ENCODE results near the gene ANO7.

Gene ANO7

DNA sequence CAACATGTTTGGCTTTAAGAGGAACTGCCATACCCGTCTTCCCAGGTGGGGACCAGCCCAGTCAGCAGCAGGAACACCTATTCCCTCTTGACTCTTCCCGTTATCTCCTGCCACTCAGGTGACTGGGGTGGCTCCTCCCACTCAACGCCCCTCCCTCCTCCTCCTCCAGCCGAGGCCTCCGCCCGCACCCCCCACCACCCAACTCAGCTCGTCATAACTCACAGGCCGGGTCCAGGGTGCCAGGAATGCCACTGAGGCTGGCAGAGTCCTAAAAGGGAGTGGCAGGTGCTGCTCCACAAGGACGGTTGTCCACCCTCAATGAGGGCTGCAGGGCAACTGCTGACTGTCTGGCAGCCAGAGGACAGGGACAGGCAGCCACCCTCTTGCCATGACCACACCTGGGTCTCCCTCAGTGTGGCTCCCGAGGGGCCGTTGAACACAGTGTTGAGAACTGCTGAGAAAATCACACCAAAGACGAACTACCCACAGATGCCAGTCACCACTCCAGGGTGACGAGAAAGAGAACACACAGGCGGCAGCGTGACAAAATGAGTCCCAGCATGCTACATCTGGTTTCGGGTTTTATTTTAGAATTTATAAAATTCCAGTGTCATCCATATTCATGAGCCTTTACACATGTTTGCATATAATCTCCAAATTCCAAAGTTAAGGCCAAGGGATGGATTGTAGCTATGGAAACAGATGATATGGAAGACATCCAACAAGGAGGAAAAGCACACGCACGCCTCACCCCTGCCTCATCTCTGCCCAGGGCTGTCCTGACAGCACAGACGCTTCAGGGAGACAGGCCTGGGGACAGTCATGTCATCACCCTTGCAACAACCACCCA lies 38.5 kb downstream of the ANO7 start:
- no peak for DNase-seq (ENCODE audit: low read depth, low spot score)

DNA sequence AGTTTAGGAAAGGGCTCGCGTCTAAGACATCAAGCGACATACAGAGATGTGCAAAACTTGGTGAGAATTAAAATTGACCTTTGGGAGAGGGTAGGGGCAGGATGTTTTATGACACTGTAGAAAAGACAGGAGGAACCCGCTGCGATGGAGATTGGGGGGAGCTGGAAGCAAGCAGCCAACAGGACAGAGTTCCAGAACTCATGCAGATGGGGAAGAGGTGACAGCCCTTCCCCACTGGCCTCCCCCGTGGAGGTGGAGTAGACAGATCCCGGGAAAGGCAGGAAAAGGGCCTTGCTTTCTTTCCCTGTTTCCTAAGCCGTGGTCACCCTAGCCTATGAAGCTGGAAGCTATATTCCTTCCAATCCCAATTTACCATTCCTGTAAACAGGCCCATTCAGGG lies 39.1 kb downstream of the ANO7 start:
- no peak for DNase-seq (ENCODE audit: low read depth, low spot score)

DNA sequence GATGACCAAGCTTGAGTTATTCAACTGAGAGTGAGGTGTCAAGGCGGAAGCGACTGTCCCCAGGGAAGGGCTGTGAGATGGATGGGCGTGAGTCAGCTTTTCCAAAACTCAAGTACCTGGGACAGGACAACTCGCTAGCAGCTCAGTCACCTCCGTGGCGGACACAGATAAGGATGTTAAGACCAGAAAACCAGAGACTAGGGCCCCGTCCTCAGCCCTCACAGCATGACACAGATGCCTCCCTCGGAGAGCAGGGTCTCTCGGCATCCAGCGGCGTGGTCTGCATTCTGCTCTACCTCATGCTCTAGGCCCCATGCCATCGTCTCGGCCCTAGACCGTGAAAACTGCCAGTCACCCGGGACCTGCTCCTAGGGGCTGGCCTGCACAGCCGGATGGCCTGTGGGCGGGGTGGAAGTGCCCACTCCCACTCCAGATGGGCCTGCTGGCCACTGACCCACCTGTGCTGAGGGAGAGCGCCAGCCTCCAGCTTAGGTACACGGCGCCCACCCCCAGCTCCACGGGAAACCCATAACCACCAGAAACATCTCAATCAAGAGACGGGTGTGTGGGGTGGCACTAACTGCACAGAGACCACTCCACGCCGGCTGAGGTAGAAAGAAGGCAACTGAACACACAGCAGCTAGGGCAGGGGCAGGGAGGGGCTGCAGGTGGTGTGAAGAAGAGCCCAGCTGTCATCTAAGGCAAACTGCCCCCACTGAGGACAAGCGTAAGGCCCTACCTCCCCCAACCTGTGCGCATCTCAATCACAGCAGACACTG lies 39.8 kb downstream of the ANO7 start:
- DNase-seq (ENCODE audit: low read depth, low spot score) = no peak

DNA sequence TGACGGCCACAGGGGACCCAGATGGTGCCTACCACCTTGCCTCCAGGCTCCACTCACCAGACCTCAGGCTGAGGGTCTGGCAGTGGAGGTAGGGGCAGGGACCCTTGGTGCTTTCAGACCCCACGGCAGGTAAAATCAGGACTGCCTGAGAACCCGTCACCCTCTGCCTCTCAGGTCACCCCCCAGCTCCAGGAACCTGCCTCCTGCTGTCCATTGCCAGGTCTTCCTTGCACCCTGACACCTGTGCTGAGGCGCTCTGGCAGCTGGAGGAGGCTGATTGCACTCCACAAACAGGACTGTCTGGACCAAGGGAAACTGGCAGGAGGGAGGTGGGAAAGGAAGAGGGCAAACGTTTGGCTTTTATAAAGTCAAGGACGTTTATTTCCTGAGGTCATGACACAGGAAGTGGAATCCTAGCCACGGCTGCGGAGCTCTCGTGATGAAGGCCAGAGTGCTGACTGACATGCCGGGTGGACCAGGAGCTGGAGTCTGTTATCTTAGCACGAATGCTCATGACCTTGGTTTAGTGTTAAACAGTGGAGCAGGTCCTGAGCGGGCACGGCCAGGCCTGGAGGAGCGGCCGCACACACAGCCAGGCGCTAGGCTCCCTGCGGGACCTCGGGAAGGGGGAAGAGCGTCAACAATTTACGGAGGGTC lies 40.5 kb downstream of the ANO7 start:
- no peak for DNase-seq (ENCODE audit: low read depth, low spot score)

DNA sequence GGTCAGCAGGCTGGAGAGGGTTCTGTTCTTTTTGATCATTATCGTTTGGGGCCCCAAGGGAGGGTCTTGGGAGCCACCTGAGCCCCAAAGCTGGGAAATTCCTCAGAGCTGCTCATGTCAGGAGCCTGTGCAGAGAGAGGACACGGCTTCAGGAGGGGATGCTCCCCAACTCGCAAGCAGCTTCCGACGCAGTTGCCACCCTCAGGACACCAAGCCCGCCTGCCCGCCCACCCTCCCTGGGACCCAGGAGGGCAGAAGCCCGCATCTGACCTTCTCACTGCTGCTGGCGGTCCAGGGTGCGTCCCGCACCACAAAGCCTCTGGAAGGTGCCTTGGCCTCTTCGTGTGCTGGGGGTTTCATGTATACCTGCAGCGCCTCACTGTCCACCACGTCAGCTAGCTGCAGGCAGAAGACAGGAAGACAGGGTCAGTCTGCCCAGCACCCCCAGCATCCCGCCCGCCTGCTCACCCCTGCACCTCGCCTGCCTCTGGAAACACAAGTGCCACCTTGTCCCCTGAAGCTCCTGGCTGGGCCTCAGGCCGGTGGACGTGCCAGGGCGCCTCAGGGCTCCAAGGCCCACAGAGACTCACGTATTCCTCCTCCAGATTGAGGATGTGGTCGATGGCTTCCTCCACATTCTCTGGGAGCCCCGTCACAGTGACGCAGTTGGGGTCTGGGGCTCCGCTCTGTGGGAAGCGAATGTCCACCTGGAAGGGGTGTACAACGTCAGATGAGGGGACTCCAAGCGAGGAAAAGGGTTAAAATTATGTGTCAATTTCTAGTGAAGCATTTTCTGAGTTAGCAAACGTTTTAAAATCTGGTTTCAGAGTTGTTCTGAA lies 41.3 kb downstream of the ANO7 start:
- no peak for DNase-seq (ENCODE audit: low read depth, low spot score)

DNA sequence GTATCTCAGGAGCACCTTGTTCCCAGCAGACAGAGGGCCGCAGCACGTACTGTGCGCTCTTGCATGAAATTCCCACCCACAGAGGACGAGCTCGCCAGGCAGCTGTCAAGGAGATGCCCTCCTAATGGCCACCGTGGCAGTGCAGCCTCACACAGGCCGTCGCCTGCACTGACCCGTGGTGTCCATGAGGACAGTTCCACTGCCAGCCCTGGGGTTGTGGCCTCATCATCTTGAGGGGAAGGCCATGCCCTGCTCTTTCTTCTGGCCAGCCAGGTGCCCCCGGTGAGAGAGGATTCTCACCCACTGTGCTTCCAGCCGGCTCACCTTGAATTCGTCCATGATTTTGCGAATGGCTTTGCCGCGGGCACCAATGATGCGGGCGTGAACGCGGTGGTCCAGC lies 42.0 kb downstream of the ANO7 start:
- no peak for DNase-seq (ENCODE audit: low read depth, low spot score)

DNA sequence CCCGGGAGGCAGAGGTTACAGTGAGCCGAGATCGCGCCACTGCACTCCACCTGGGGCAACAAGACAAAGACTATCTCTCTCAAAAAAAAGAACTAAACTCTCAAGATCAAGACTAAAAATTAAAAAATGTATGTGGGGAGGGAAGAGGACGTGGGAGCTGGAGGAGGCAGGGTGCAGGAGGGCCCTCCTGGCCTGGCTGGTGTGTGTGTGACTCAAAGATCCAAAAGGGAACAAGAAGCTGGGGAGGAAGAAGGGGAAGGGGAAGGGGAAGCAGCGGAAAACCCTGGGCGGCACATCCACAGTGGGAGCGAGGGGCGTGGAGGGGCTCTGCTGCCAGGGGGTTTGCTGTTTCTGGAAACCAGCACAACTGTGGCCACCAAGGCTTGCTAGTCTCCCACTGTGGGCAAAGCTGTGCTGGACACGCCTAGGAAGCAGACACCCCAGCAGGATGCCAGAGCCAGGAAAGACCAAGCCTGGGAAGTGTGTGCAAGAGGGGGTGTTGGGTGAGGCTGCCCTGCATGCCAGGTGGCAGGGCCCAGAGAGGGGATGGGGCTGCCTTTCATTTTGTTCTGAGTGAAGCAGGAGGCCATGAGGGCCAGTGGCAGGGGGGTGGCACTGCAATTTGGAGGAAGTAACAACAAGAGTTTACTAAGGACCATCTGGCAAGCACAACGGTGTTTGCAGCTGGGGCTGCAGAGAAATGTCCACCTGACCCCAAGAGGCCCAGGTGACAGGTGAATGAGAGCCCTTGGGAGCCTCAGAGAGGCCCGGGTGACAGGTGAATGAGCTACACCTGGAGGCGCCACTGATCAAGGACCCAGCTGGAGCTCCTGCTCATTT lies 44.5 kb downstream of the ANO7 start:
- DNase-seq (ENCODE audit: low read depth, low spot score) = no peak

DNA sequence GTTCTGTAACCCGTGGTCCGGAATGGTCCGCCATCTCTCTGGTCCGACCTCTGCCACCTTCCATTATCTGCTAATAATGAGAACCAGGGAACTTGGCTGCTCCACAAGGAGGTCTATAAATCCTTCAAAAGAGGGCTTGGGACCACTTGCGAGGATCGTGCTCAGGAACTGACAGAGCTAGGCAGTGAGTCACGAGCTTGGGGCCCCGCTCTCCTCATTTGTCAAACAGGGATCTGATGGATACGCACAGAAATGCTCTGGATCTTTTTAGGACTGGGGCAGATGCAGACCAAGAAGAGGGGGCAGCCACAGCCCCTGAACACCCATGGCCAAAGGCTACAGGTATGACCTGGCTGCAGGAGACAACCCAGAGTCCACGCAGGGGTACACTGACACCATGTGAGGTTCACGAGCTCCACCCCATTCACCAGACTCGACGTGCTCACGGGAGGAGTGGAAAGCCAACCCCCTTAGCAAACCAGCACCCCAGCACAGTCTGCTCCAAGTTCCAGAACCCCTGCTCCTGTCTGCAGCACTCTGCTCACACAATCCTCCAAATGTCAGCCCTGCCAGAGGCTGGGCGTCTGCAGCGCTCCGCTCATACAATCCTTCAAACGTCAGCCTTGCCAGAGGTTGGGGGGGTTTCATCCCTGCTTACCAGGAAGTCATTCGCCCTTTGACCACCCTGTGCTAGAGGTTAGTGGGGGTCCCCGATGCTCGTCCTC lies 45.8 kb downstream of the ANO7 start:
- DNase-seq (ENCODE audit: low read depth, low spot score) = no peak

DNA sequence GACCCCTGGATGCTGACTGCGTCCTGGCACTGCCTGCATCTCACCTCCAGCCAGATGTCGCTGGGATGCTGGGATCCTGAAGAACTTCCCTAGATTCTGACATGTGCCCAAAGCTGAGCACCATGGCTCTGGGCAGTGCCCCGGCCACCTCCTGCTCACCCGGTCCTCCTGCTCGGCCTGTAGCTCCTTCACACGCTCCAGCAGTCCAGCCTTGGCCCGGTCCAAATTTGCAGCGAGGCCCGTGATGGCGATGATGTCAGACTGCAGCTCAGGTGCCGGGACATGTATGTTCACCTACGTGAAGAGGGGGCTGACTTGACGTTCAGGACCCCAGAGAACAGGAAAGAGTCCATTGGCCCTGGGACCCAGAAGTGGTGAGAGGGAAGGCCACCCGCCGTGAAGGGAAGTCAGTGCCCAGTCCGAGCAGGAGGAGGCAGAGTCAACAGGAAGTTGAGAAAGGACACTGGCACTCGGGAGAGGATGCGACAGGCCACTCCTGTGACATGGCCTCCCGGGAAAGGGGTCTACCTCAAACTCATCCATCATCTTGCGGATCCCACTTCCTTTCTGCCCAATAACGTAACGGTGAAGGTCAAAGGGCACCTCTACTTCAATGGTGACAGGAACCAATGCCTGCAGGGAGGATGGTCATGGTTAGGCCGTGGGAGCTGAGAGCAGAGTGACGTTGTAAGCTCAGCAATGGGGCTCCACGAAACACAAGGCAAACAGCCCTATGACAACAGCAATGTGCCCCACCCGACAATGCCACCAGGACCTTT lies 46.7 kb downstream of the ANO7 start:
- DNase-seq (ENCODE audit: low read depth, low spot score) = no peak

DNA sequence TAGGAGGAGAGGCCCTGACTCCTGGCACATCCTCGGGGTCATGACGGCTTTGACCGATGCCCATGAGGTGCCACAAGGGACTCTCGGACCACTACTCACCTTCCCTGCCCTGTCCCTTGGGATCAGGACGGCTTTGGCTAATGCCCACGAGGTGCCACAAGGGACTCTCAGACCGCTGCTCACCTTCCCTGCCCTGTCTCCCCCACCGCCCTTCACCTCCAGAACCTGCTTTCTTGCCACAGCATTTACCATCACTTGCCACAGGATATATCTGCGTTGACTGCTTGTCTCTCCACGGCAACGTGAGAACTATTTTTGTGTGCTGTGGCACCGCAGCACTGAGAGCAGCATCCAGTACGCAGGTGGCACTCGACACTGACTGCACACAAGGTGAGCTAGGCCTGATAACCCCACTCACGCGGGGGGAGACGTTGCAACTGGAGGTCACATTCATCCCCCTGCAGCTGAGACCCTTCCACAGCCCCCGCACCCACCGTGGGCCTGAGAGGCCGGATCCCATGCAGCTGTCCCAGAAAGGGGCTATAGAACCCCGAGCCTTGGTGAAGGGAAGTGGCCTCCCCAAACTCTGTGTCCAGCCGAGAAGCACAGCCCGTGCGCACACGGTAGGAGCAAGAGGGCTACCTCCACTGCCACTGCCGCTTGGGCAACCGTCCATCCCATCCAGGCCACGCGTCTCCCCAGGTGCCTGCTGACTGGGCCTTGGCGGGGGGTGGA lies 47.5 kb downstream of the ANO7 start:
- no peak for DNase-seq (ENCODE audit: low read depth, low spot score)

DNA sequence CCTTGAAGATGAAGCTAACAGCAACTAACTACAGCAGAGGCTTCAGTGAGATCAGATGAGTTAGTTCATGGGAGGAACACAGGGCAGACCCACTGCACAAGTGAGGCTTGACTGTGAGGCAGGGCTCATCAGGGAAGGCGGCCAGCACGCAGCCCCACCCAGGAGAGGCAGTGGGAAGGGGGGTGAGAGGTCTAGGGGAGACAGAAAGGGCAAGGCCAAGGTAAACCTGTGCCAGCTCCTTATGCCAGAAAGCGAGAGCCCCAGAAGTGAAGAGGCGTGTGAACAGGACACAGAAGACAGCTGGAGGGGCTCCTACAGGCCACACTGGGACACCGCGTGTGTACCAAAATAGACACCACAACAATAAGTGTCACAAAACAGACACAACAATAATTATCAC lies 48.6 kb downstream of the ANO7 start:
- DNase-seq (ENCODE audit: low read depth, low spot score) = no peak

DNA sequence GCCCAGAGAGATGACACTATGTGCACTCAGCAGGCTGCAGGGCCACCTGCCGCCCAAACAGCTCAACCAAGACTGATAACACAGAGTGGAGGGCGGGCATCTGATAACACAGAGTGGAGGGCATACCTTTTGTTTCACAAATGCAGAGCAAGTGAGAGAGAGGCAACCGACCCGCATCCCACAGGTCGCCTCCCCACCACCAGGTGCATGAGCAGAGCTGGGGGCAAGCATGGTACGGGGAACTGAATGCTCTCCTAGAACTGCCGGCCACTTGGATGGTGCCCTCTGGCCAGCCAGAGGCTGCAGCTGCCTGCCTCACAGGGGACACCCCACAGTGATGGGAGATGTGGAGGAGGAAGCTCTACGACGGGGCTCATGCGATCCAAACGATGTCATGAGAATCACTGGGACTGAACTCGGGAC lies 49.5 kb downstream of the ANO7 start:
- no peak for DNase-seq (ENCODE audit: low read depth, low spot score)

DNA sequence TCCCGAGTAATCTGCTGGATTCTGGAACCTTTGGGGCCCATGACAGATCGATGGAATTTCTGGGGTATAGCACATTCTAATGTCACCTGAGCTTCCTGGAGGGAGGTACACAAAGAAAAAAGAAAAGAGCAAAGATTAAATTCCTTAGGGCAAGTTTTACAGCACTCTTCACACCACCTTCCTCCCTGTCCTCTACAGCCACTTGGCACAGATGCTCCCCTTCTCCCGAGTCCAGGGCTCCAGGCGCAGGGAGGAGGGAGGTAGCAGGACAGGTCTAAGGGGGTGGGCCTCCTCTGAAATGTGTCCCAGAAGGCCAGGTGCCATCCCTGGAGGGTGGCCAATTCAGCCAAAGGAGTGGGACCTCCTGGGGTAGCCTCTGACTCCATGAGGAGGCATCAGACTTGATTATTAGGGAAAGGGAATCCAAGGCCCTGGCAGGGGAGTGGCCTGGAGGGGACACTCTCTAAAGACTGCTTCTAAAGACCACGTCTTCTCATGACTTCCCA lies 50.3 kb downstream of the ANO7 start:
- no peak for DNase-seq (ENCODE audit: low read depth, low spot score)

DNA sequence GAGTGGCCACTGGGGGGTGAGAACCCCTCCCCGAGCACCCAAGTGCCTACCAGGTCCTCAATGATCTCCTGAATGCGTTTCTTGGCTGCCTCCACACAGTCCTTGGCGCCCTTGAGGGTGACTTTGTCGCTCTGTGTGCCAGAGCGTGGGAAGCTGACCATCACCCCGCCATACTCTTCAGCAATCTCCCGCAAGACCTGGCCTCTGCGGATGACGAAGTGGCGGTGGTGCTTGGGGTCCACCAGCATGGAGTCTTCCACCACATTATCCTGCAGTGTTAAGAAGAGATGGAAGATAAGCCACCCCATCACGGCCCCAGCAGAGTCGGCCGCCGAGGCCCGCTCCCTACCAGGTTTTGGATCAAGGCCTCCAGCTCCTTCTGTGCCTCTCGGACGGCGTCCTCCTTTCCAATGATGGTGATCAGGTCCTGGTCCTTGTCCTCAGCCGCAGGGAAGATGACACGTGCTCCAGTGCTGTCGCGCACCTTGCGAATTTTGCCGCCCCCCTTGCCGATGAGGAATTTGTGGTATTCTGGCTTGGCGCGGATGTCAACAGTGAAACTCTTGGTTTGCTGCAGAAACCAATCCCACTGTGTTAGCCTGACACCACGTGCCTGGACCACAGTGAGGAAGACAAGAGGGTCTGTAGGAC lies 51.2 kb downstream of the ANO7 start:
- DNase-seq (ENCODE audit: low read depth, low spot score) = no peak

DNA sequence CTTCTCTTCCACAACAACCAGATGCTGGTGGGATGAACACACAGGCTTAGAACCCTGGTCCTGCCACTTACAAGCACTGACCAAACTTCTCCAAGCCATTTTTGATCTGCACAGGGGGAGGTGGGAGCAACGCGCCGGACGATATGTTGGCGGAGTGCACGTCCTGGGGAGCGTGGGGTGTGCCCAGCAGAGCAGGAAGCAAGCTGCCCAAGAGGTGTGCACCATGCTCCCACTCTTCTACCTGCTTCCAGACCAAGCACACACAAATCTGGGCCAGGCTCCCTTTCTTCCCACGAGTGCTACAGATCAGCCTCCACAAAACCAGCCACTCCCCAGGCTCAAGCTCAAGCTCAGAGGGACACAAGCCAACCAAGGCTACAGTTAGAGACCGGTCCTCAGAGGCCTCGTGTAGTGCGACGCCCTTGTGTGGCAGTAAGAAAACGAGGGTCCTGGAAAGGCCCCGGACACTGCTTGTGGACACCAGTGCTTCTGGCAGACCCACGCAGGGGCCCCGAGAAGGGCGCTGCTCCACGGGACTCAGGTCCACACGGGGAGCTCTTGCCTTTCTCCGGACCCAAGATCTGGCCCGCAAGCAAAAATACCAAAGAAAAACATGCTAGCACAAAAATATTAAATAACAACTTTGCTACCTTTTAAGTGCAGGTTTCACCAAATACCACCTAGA lies 52.0 kb downstream of the ANO7 start:
- DNase-seq (ENCODE audit: low read depth, low spot score) = no peak

DNA sequence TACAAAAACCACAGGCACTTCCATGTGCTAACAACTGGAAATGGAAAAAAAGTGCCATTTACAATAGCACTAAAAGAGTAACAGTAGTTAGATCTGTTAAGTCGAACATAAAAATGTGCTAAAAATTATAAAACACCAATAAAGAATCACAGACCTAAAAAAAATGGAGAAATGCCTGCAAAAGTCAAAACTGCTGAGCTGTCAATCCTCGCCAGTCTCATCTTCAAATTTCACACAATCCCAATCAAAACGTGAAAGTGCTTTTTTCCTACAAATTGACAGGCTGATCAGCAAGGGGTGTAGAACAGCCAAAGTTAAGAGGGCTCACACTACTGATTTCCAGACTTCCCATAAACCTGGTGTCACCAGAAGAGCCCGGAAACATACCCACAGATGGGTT lies 53.2 kb downstream of the ANO7 start:
- no peak for DNase-seq (ENCODE audit: low read depth, low spot score)

DNA sequence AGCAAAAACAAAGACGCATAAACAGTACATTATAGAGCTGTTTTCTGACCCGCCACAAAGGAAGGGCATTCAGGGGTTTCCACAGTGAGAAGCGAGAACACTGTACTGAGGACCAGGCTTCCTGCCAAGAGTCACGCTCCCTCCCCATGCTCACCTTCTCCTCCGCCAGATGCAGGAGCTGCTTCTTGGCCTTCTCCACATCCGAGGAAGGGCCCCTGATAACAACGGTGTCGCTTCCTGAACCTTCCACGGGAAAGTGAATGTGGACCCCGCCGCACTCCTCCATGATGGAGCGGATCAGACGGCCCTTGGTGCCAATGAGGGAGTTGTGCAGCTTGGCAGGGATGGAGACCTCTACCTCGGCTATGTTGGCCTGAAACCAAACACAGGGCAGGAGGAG lies 53.8 kb downstream of the ANO7 start:
- DNase-seq (ENCODE audit: low read depth, low spot score) = no peak

Measured in iPS DF 19.7 (cell line).